Measurements from ENCODE around the gene CDCA5.
"Not testable (repeated sequence)": the region's sequence is repeated elsewhere in the genome, so short reads cannot be mapped to it uniquely, and the experiment has no call there.

The CDCA5 gene

DNA sequence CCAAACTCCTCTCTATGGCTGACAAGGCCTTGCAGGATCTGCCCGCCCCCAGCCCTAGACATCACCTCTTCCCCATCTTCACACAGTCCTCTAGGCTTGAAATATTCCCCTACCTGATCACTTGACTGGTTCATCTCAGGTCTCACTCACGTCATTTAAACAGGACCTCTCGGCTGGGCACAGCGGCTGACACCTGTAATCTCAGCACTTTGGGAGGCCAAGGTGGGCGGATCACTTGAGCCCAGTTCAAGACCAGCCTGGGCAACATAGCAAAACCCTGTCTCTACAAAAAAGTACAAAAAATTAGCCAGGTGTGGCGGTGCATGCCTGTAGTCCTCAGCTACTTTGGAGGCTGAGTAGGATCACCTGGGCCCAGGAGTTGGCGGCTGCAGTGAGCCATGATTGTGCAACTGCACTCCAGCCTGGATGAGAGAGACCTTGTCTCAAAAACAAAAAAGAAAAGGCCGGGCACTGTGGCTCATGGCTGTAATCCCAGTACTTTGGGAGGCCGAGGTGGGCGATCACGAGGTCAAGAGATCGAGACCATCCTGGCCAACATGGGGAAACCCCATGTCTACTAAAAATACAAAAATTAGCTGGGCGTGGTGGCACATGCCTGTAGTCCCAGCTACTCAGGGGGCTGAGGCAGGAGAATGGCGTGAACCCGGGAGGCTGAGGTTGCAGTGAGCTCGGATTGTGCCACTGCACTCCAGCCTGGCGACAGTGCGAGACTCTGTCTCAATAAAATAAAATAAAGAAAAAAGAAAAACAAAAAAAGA lies 35.2 kb upstream of the CDCA5 start:
- not testable (repeated sequence) for DNase-seq

DNA sequence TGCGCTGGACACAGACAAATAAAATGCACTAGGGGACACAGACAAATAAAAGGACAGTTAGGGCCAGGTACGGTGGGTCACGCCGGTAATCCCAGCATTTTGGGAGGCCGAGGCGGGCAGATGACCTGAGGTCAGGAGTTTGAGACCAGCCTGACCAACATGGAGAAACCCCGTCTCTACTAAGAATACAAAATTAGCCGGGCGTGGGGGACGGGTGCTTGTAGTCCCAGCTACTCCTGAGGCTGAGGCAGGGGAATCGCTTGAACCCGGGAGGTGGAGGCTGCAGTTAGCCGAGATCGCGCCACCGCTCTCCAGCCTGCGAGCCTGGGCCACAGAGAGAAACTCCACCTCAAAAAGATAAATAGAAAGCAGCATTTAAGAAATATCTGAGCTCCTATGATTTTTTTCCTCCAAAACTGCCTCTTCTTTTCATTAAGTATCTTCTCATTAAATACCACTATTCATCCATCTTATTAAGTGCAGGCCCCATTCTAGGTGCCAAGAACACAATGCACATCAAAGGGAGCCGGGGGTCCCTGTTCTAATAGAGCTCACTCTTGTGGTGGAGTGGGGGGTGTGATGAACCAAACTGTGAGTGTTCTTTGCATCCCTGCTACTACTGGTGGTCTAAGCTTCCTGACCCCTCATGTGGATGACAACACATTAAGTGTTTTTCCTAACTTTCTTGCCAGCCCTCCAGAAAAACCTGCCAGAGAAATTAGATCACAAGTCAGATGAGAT lies 34.4 kb upstream of the CDCA5 start:
- DNase-seq, result no peak

DNA sequence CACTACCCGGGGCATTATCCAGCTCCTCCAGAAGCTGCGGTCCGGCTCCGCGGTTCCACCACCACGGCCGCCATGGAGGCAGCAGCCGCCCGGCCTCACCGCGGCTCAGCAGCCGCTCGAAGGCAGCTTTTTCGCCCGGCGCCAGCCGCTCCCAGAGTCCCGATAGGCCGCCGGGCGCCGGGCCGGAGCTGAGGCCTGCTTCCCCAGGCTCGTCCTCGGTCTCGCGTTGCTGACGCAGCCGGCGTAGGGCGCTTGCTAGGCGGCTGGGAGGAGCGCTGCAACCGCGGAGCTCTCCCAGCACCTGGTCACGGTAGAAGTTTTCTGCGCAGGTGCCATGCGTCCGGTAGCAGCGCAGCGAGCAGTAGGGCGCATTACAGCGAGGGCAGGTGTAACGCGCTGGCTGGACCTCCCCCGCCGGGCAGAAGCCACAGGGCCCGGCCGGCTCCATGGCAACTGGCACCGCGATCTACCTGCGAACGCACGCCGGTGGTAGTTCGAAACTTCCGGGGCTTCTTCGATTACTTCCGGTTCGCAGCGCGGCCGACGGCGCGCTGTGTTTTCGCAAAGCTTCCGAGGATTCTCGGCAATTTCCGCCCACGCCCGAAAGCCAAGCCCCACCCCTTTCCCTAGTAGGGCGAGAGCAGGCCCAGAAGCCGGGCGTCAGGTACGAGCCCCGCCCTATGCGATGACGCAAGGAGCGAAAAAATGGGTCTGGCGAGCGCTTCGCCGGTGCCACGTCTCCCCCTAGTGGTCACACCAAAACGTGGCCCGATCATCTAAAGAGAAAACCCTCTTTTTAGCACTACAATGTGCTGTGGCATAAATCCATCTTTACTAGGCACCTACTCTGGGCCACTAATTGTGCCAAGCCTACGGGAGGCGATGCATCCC lies 33.6 kb upstream of the CDCA5 start, which contains the start of gene ZNHIT2:
Gene ZNHIT2, minus strand, starts transcription at position 496 of the 891 bp plus-strand sequence. Its CDS starts 48 bp downstream, at position 448.
- peak; percentile 100 for DNase-seq

DNA sequence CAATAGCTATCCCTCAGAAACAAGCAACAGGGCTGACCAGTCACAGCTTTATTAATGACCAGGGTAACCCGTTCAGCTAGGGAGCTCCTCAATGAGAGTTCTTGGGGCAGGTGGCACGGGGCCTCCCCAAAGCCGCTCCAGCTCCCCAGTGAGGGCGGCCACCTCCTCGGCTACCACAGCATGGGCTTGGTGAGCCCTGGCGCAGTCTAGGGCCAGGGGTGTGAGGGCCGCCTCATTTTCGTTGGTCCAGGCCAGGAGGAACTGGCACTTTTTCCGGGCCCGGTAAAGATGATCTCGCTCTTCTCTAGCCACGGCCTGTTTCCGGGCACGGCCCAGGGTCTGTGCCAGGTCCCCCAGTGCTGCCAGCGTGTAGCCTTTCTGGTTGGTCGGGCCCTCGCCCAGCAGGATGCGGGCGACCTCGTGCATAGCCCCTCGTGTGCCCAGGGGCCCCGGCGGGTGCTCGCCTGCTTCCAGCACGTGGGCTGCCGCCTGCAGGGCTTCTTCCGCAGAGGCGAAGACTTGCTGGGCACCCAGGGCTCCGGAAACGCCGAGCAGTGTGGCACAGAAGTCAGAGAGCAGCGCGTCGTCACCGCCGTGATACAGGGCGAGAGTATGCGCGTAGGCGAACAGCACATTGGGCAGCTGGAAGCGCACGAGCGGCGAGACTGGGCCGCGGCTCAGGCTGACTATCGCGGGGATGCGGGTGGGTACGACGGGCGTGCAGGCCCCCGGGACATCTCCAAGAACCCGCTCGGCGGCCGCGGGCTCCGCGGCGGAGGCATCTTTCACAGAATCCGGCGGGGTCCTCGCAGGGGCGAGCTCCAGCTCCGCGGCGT lies 32.7 kb upstream of the CDCA5 start:
- peak; percentile 70 for DNase-seq

DNA sequence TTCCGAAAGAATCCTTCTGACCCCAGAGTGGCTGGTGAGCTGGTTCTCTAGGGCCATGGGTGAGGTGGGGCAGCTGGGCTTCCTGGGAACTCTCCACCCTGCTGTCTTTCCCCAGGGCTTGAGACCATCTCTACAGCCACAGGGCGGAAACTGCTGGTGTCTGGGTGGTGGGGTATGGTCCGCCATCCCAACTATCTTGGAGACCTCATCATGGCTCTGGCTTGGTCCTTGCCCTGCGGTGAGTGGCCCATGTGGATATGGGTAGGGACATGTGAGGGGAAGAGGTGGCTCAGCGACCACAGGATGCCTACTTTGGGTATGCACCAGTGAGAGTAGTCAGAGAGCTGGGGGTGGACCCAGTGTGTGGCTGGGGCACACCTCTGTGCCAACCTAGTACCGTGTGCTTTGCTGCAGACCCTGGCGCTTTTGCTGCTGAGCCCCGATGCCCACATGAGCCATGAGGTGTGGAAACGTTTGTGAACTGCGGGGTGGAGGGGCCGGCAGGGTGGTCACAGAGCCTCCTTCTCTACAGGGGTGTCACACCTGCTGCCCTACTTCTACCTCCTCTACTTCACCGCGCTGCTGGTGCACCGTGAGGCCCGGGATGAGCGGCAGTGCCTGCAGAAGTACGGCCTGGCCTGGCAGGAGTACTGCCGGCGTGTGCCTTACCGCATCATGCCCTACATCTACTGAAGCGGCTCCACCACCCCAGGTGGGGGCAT lies 31.7 kb upstream of the CDCA5 start:
- DNase-seq, result no peak

DNA sequence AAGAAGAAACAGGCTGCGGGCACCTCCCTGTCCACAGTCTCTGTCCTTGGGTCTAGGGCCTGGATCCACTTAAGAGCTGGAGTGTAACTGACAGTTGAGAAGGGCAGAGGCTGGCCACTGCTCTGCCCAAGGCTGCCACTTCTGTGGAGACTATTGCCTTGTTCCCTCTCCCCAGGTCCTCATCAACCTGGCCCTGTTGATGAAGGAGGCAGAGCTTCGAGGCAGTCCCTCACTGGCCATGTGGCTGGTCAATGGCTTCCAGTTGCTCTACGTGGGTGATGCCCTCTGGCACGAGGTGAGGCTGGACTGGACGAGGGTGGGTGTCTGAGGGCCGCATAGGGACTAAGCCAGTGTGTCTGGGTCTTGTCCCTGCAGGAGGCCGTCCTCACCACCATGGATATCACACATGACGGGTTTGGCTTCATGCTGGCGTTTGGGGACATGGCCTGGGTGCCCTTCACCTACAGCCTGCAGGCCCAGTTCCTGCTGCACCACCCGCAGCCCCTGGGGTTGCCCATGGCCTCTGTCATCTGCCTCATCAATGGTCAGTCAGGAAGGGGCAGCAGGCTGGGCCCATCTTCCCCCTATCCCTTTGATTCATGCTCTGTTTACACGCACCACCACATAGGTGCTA lies 30.8 kb upstream of the CDCA5 start:
- DNase-seq, result no peak

DNA sequence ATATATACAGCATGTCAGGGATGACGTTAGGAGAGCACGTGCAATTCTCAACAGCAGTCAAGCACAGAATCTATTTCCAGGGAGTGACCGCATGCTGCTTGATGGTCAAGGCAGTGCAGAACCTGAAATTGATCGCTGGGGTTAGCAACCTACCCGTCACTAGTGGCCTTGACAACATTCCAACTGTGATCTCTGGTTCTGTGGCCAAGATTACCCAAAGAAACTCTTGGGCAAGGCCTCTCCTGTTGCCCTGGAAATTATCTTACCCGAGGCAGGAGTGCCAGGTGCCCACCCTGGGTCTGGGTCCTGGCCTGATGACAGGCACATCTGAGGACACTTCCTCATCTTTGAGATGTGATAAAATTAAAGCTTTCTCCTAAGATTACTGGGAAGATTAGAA lies 30.0 kb upstream of the CDCA5 start:
- no peak for DNase-seq

DNA sequence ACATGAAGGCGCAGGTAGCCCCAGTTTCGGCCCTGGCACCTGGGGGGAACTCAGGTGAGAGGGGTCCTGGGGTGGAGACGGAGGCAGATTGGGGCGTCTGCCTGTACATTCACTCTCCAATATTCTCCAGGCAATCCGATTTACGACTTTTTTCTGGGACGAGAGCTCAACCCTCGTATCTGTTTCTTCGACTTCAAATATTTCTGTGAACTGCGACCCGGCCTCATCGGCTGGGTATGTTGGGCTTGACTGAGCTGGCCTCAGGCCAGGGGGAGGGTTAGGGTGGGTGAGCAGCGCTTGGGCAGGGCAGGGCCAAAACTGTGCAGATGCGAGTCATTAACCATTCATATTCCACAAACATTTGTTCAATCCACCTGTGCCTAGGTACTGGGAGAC lies 29.5 kb upstream of the CDCA5 start:
- DNase-seq, result no peak

DNA sequence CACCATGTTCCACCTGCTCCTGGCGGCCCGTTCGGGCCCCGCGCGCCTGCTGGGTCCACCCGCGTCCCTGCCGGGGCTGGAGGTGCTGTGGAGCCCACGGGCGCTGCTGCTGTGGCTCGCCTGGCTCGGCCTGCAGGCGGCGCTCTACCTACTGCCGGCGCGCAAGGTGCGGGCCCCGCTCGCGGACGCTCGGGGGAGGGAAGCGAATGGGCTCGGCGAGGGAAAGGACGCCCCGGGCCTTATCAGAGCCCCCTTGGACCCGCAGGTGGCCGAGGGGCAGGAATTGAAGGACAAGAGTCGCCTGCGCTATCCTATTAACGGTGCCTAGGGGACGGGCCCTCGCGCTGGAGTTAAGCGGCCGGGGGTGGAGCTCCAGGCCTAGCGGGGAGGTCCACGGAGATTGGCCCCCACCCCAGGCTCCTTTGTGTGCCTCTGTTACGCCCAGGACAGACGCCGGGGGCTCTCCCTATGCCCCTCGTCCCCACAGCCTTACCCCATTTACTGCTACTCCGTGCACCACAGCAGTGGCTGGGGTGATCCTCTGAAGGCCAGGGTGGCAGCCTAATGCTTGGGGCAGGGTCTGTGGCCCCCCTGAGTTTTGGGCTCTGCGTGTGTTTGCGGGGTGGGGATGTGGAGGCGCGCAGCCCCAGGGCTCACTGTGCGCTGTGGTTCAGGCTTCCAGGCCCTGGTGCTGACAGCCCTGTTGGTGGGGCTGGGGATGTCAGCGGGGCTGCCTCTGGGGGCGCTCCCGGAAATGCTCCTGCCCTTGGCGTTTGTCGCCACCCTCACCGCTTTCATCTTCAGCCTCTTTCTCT lies 28.9 kb upstream of the CDCA5 start:
- DNase-seq, result peak; percentile 83

DNA sequence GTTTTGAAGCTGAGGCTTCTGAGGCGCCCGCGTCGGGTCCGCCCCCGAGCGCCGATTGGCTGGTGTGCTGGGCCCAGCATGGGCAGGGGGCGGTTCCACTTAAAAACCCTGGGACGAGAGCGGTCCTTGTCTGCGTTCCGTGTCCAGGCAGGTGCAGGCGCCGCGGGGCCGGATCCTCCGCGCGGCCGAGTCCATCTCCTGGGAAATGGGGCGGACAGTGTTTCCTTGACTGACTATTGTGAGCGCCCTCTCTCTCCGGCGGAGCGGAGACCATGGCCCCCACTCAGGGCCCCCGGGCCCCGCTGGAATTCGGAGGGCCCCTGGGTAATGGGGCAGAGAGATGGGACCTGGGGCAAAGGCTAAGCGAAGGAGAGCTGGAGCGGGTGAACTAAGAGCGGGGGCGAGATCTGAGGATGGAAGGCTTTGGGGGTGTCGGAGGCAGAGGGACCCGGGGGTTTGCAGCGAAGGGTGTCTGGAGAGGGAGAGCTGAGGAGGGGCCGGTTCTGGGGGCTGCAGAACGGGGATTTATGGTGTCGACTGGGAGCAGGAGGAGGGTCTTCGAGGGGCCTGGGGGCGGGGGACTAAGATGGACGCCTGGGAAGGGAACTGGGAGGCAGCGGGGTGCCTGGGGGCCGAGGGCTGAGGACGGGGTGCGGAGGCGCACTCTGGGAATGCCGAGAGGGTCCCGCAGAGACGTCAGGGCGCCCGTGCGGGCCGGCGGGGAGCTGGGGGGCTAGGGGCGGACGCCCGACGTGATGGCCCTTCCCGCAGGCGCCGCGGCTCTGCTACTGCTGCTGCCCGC lies 28.1 kb upstream of the CDCA5 start, which contains the start of gene TM7SF2:
Gene TM7SF2, plus strand, starts transcription at position 129 of the 802 bp plus-strand sequence. Its CDS starts 144 bp downstream, at position 273.
- DNase-seq, result peak; percentile 96

DNA sequence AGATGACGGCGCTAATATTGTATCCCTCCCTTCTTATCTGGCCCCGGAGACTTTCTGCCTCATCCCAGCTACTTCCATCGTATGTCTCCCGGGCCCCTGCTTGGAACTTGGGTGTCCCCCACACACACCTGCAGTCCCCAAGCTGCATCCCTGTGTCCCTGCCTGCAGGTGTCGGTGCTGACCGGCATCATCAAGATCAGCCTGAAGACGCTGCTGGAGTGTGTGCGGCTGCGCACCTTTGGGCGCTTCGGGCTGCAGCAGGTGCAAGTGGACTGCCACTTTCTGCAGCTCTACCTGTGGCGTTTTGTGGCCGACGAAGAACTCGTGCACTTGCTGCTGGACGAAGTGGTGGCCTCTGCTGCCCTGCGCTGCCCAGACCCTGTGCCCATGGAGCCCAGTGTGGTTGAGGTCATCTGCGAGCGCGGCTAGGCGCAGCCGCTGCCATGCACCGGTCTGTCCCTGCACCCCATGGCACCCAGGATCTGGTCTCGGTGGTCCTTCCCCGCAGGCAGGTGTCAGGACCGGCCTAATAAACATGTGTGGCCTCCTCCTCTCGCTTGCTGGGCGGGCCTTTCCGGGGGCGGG lies 27.4 kb upstream of the CDCA5 start:
- no peak for DNase-seq

DNA sequence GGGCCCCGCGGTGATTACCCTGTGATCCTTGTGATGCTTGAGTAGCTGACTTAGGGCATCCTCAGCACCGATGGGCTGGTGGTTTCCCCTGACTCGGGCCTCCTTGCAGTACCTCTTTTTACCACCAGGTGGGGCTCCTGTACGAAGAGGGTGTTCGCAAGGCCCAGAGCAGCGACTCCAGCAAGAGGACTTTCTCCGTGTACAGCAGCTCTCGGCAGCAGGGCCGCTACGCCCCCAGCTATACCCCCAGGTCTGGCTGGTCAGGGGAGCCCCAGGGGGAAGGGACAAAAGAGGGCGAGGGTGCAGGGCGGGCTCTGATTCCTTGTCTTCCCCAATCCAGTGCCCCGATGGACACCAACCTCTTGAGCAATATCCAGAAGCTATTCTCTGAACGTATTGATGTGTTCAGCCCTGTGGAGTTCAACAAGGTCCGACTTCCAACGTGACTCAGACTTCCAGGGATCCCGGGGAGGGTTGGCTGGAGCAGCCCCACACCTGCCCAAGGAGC lies 26.6 kb upstream of the CDCA5 start:
- DNase-seq, result peak; percentile 96

DNA sequence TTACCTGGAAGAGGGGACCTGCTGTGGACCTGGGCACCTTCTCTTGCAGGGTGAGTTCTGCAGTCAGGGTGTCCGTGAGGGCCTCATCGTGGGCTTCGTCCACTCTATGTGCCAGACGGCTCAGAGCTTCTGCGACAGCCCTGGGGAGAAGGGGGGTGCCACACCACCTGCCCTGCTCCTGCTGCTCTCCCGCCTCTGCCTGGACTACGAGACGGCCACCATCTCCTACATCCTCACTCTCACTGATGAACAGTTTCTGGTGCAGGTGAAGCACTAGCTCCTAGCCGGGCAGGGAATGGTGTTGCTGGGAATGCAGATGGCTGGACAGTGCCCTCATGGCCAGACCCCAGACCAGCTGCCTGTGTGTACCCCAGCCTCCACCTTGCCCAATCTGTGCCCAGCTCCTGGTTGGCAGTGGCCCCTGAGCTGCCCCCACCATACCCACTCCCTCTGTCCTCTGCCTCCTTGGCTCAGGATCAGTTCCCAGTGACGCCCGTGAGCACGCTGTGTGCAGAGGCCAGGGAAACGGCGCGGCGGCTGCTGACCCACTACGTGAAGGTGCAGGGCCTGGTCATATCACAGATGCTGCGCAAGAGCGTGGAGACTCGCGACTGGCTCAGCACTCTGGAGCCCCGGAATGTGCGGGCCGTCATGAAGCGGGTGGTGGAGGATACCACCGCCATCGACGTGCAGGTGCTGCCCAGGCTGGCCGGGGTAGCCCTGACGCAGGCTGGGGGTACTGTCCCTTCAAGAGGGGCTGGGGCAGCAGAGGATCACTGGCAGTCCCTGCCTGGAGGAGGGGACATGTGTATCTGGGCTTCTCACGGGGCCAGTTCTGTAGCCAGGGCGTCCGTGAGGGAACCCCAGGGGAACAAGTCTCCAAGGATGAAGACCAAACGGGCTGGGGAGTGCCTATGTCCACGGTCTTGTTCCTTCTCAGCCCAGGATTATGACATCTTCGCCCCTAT lies 25.7 kb upstream of the CDCA5 start:
- DNase-seq, result no peak

DNA sequence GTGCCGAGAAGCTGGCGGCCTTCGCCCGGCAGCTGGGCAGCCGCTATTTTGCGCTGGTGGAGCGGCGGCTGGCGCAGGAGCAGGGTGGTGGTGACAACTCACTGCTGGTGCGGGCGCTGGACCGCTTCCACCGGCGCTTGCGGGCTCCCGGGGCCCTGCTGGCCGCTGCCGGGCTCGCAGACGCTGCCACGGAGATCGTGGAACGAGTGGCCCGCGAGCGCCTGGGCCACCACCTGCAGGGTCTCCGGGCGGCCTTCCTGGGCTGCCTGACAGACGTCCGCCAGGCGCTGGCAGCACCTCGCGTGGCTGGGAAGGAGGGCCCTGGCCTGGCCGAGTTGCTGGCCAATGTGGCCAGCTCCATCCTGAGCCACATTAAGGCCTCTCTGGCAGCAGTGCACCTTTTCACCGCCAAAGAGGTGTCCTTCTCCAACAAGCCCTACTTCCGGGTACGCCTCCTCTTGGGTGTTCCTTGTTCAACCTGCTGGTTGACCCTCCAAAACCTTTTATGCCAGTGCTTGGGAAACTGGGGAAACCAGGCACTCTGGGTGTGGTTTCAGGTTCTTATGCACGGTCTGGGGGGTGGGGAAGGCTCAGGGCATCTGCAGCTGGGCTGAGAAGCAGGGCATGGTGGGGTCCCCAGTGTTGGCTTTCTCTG lies 24.8 kb upstream of the CDCA5 start:
- DNase-seq, result no peak

DNA sequence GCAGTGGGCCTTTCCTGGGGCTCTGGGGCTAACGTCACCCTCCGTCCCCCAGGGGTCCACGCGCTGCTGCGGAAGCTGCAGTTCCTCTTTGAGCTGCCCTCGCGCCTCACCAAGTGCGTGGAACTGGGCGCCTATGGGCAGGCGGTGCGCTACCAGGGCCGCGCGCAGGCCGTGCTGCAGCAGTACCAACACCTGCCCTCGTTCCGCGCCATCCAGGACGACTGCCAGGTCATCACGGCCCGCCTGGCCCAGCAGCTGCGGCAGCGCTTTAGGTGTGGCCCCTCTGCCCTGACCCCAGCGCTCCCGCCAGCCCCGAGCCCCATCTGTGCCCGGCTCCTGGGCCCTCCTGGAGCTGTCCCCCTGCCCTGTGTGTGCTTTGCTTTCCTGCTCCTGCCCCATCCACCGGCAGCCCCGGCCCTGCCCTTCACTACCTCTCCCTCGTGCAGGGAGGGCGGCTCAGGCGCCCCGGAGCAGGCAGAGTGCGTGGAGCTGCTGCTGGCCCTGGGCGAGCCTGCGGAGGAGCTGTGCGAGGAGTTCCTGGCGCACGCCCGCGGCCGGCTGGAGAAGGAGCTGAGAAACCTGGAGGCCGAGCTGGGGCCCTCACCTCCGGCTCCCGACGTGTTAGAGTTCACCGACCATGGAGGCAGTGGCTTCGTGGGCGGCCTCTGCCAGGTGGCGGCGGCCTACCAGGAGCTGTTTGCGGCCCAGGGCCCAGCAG lies 24.1 kb upstream of the CDCA5 start:
- DNase-seq, result no peak

DNA sequence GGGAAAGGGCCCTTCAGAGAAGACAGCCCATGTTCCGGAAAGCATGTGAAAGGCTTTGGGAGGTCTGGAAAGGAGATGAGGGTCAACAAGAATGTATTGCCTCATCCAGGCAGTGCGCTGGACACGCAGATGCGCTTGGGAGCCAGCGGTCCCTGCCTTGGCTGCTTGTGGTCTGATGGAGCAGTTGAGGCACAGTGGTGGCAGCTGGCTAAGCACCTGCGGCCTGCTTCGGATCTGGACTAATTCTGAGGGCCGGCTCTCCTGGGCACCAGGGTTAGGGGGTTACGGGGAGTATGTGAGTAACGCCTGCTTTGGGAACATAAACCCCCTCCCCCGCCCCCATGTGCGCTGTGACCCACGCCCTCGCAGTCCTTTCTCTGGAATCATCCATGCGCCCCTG lies 23.2 kb upstream of the CDCA5 start:
- DNase-seq, result no peak

Measured in CD4-positive, alpha-beta T cell treated with Interleukin-12 subunit alpha and Interleukin-12 subunit beta, for 1 hour (primary cell).